H1 (cell line): ENCODE data around the gene ADAM30. TPM values are rescaled to one million over a fixed set of nuclear protein-coding genes. Genes with fewer than 3 reads are reported as not detected.

Experiments used
- CTCF ChIA-PET: fragments of 300-600 bp; sonication (Branson Sonifier 250); formaldehyde crosslinking; loops from one replicate; lab custom pipeline; 2021; ENCODE audit not compliant: partially characterized antibody; lab: Charles Lee
- POLR2A ChIA-PET: fragments of 300-600 bp; sonication (Branson Sonifier 250); formaldehyde crosslinking; loops from one replicate; lab custom pipeline; 2021; ENCODE audit warnings: inconsistent platforms; ENCODE audit not compliant: partially characterized antibody; lab: Charles Lee
- DNase-seq, 2 experiments: peaks; one replicate each; pipeline versions ENCODE4 v3.0.0 to v3.0.0-alpha.2; 2010 to 2022; ENCODE audit warnings: low spot score in 2 of 2, low read depth in 1 of 2, mixed read lengths in 1 of 2
- FAIRE-seq: peaks from 2 replicates; lab custom pipeline; 2011; peaks lifted over from hg19 to GRCh38; lab: Jason Lieb, UNC
- H2AFZ ChIP-seq: 2 replicates; pipeline ENCODE4 v1.8.1; 2012; ENCODE audit warnings: low read length, inconsistent platforms
- H2AK5ac ChIP-seq: 2 replicates; pipeline ENCODE4 v1.6.1; 2013; ENCODE audit warnings: low read depth, low read length
- H2BK120ac ChIP-seq: replicated peaks from 2 replicates; pipeline ENCODE3; 2013; ENCODE audit warnings: low read depth, low read length, inconsistent platforms
- H2BK12ac ChIP-seq: 2 replicates; pipeline ENCODE4 v1.6.1; 2013; ENCODE audit warnings: low read depth, low read length
- H2BK15ac ChIP-seq: 2 replicates; pipeline ENCODE4 v1.6.1; 2013; ENCODE audit warnings: low read length
- H2BK20ac ChIP-seq: 2 replicates; pipeline ENCODE4 v1.6.1; 2013; ENCODE audit warnings: low read length
- H2BK5ac ChIP-seq: 2 replicates; pipeline ENCODE4 v1.6.1; 2013; ENCODE audit warnings: low read depth, low read length
- H3K14ac ChIP-seq: 2 replicates; pipeline ENCODE4 v1.6.1; 2013; ENCODE audit warnings: inconsistent platforms; ENCODE audit not compliant: insufficient read length
- H3K18ac ChIP-seq: 2 replicates; pipeline ENCODE4 v1.6.1; 2013; ENCODE audit warnings: low read length; ENCODE audit errors: extremely low read depth
- H3K23ac ChIP-seq: 2 replicates; pipeline ENCODE4 v1.6.1; 2013; ENCODE audit warnings: inconsistent platforms; ENCODE audit not compliant: insufficient read length
- H3K23me2 ChIP-seq: 2 replicates; pipeline ENCODE4 v1.6.1; 2013; ENCODE audit warnings: low read depth, low read length
- H3K27ac ChIP-seq: 2 replicates; pipeline ENCODE4 v1.6.1; 2011; ENCODE audit warnings: low read depth, low read length, inconsistent platforms
- H3K27me3 ChIP-seq, 4 experiments: replicated peaks in 1 of 4; 1 replicate in 1 of 4; 2 replicates in 3 of 4; pipeline versions ENCODE4 v1.6.1 to v1.8.1; 2011 to 2013; ENCODE audit warnings: low read length in 3 of 4, mild to moderate bottlenecking in 3 of 4, inconsistent platforms in 2 of 4, mixed read lengths in 2 of 4, moderate library complexity in 1 of 4; ENCODE audit not compliant: control insufficient read depth in 3 of 4, insufficient read depth in 3 of 4; ENCODE audit errors: extremely low read depth in 1 of 4
- H3K36me3 ChIP-seq, 4 experiments: 2 replicates each; pipeline versions ENCODE4 v1.6.1 to v1.8.1; 2011 to 2013; ENCODE audit warnings: mild to moderate bottlenecking in 4 of 4, low read length in 3 of 4, moderate library complexity in 2 of 4, control low read depth in 1 of 4, inconsistent platforms in 1 of 4; ENCODE audit not compliant: insufficient read depth in 4 of 4, control insufficient read depth in 2 of 4
- H3K4ac ChIP-seq: replicated peaks from 2 replicates; pipeline ENCODE3; 2013; ENCODE audit warnings: low read length, low read depth, mixed read lengths, inconsistent platforms; ENCODE audit not compliant: insufficient read length
- H3K4me1 ChIP-seq, 4 experiments: replicated peaks in 1 of 4; 1 replicate in 1 of 4; 2 replicates in 3 of 4; pipeline versions ENCODE4 v1.6.1 to v1.8.1; 2011 to 2013; ENCODE audit warnings: low read length in 3 of 4, inconsistent platforms in 2 of 4, mixed read lengths in 1 of 4; ENCODE audit not compliant: insufficient read depth in 4 of 4, control insufficient read depth in 3 of 4
- H3K4me2 ChIP-seq, 2 experiments: 2 replicates each; pipeline versions ENCODE4 v1.6.1 to v1.8.1; 2011 to 2013; ENCODE audit warnings: low read depth in 2 of 2, low read length in 2 of 2, control low read depth in 1 of 2, inconsistent platforms in 1 of 2, mild to moderate bottlenecking in 1 of 2; ENCODE audit not compliant: insufficient read depth in 1 of 2
- H3K4me3 ChIP-seq, 4 experiments: fragments of 200-600, 300-600 bp in 1 of 4; sonication (generic), shearing (Covaris generic), sonication (Bioruptor Twin) in 1 of 4; 2 replicates each; pipeline versions ENCODE4 v1.5.1 to v1.8.1; 2011 to 2016; ENCODE audit warnings: low read length in 4 of 4, low read depth in 3 of 4, control low read depth in 2 of 4, inconsistent platforms in 2 of 4, mild to moderate bottlenecking in 2 of 4, mixed read lengths in 1 of 4, moderate library complexity in 1 of 4; ENCODE audit not compliant: insufficient read depth in 2 of 4; ENCODE audit errors: extremely low read depth in 1 of 4
- H3K56ac ChIP-seq: replicated peaks from 2 replicates; pipeline ENCODE3; 2013; ENCODE audit warnings: low read depth, mild to moderate bottlenecking, mixed read lengths, low read length, inconsistent platforms; ENCODE audit not compliant: insufficient read length
- H3K79me1 ChIP-seq: 2 replicates; pipeline ENCODE4 v1.6.1; 2013; ENCODE audit warnings: low read depth, low read length, control low read depth
- H3K79me2 ChIP-seq, 2 experiments: 2 replicates each; pipeline versions ENCODE4 v1.6.1 to v1.8.1; 2012 to 2013; ENCODE audit warnings: low read length in 2 of 2, mild to moderate bottlenecking in 2 of 2, inconsistent platforms in 1 of 2; ENCODE audit not compliant: insufficient read depth in 2 of 2, control insufficient read depth in 1 of 2
- H3K9ac ChIP-seq, 4 experiments: replicated peaks in 1 of 4; 1 replicate in 1 of 4; 2 replicates in 3 of 4; pipeline versions ENCODE4 v1.6.1 to v1.8.1; 2011 to 2013; ENCODE audit warnings: low read depth in 3 of 4, low read length in 3 of 4, control low read depth in 2 of 4, mild to moderate bottlenecking in 2 of 4, moderate library complexity in 2 of 4, inconsistent platforms in 1 of 4; ENCODE audit errors: extremely low read depth in 1 of 4
- H3K9me3 ChIP-seq, 2 experiments: 2 replicates each; pipeline versions ENCODE4 v1.6.1 to v1.8.1; 2012 to 2013; ENCODE audit warnings: mild to moderate bottlenecking in 2 of 2, moderate library complexity in 2 of 2, control low read depth in 1 of 2, inconsistent platforms in 1 of 2, low read depth in 1 of 2, low read length in 1 of 2, mixed read lengths in 1 of 2; ENCODE audit not compliant: insufficient read depth in 2 of 2
- H4K20me1 ChIP-seq, 2 experiments: replicated peaks in 1 of 2; 2 replicates each; pipeline versions ENCODE3 to v1.8.1; 2011 to 2013; ENCODE audit warnings: inconsistent platforms in 2 of 2, low read length in 2 of 2, mild to moderate bottlenecking in 1 of 2; ENCODE audit not compliant: insufficient read depth in 2 of 2, control insufficient read depth in 1 of 2
- H4K5ac ChIP-seq: 2 replicates; pipeline ENCODE4 v1.6.1; 2013; ENCODE audit warnings: low read length, low read depth, mixed read lengths, inconsistent platforms; ENCODE audit not compliant: insufficient read length
- H4K8ac ChIP-seq: 2 replicates; pipeline ENCODE4 v1.8.0; 2013; ENCODE audit warnings: mild to moderate bottlenecking, moderate library complexity, low read length, inconsistent platforms; ENCODE audit not compliant: insufficient read depth; ENCODE audit errors: extremely low read depth
- H4K91ac ChIP-seq: replicated peaks from 2 replicates; pipeline ENCODE3; 2013; ENCODE audit warnings: low read length, mixed read lengths, inconsistent platforms; ENCODE audit not compliant: insufficient read length
- ASH2L ChIP-seq: fragments of 200-600, 300-600 bp; sonication (generic); IDR thresholded peaks from one replicate; pipeline ENCODE4 v1.7.1; 2017; ENCODE audit warnings: low read length
- CBX5 ChIP-seq: fragments of 300-800, 300-1000 bp; sonication (generic); IDR thresholded peaks from 2 replicates; pipeline ENCODE4 v1.7.1; 2016; ENCODE audit warnings: antibody characterized with exemption, low read length, low read depth
- HDAC6 ChIP-seq: IDR thresholded peaks from one replicate; pipeline ENCODE4 v1.7.1; 2012; ENCODE audit warnings: low read depth, mild to moderate bottlenecking, inconsistent platforms, low read length, moderate library complexity
- MAFK ChIP-seq: IDR thresholded peaks from 2 replicates; pipeline ENCODE4 v1.6.1; 2012; ENCODE audit warnings: low read depth, mild to moderate bottlenecking, improper control_type of control experiment, low read length
- PHF8 ChIP-seq: fragments of 200-600 bp; sonication (generic); conservative IDR thresholded peaks from 2 replicates; pipeline ENCODE4 v1.7.1; 2012; ENCODE audit warnings: low read depth, mild to moderate bottlenecking, inconsistent platforms, low read length, moderate library complexity
- SUZ12 ChIP-seq: fragments of 200-600 bp; sonication (generic); IDR thresholded peaks from 2 replicates; pipeline ENCODE4 v1.6.1; 2012; ENCODE audit warnings: mild to moderate bottlenecking, inconsistent platforms, low read length, moderate library complexity, mixed read lengths
- USF2 ChIP-seq: IDR thresholded peaks from 2 replicates; pipeline ENCODE4 v1.6.1; 2011; ENCODE audit warnings: low read length, improper control_type of control experiment
- YY1 ChIP-seq: IDR thresholded peaks from 2 replicates; pipeline ENCODE4 v1.6.1; 2011; ENCODE audit warnings: low read depth, mild to moderate bottlenecking, low read length
- WGBS, 2 experiments: shearing (Covaris generic) in 1 of 2; methylation state at CpG; one replicate each; pipeline versions ENCODE4 v1.1.6 to v1.1.7; 2013 to 2015; ENCODE audit warnings: low lambda C conversion rate in 2 of 2, mixed read lengths in 2 of 2, inconsistent platforms in 1 of 2, low coverage in 1 of 2, missing lambda C conversion rate in 1 of 2; ENCODE audit not compliant: insufficient replicate concordance in 2 of 2, insufficient coverage in 1 of 2, insufficient read length in 1 of 2; ENCODE audit errors: extremely low coverage in 1 of 2, missing lambda C conversion rate in 1 of 2; 5-methylcytosine and 5-hydroxymethylcytosine counted together
- polyA plus RNA-seq, 7 experiments: library from polyadenylated mRNA; depleted of rRNA in 3 of 7; stranded (reverse) in 5 of 7; unstranded in 2 of 7; fragments of >200 nt in 5 of 7; fragments of 200-250 nt in 2 of 7; gene quantifications; 1 replicate in 5 of 7; 2 replicates in 1 of 7; 4 replicates in 1 of 7; pipeline versions ENCODE4 v1.2.1 to v1.2.3, GENCODE V29; 2011 to 2013; ENCODE audit warnings: missing spikeins in 2 of 7, mixed read lengths in 2 of 7
- total RNA-seq: library from RNA; stranded (reverse); fragmentation: NEBNext Ultra II Directional; extraction: Animal tissue kit (Norgen Biotek cat#: 25700); gene quantifications from 2 replicates; pipeline ENCODE4 v1.2.1, GENCODE V29; 2021

ADAM30 gene
- total and polyA plus RNA-seq, 2 of the 8 experiments (the other 6 are each of a cell fraction or from before 2014, with no cell fraction given), result not detected

- Histone ChIP-seq H3K23me2 (no peaks in the 10 kb centered on the region), H3K14ac (no peak overlapping the region), H2AFZ (no peak overlapping the region), H2BK12ac (no peak overlapping the region), H3K4me1 (peaks cover 0 to 4% (median 0%) of the 10 kb centered on the region in 4 experiments; a peak in 1 of 7 replicates), H3K4me3 (no peak overlapping the region), H4K8ac (no peak overlapping the region), H3K79me1 (no peaks in the 10 kb centered on the region), H4K5ac (no peak overlapping the region), H2BK15ac (no peak overlapping the region), H3K23ac (no peak overlapping the region), H3K79me2 (no peaks in the 10 kb centered on the region), H4K20me1 (no peaks in the 10 kb centered on the region), H2BK5ac (no peak overlapping the region), H3K4ac (no peak overlapping the region), H3K18ac (no peak overlapping the region), H3K56ac (no peak overlapping the region), H3K9me3 (no peaks in the 10 kb centered on the region), H3K9ac (no peak overlapping the region), H4K91ac (no peak overlapping the region), H3K27me3 (no peaks in the 10 kb centered on the region), H2AK5ac (no peak overlapping the region), H3K36me3 (peaks cover 5 to 14% (median 11%) of the 10 kb centered on the region in 4 experiments; a peak in 5 of 8 replicates), H3K4me2 (no peak overlapping the region), H3K27ac (no peak overlapping the region), H2BK20ac (no peak overlapping the region), H2BK120ac (no peak overlapping the region)
- WGBS, 2 experiments, result 90% methylated on average over 2 of the region's 2 CpGs; no CpG with 5 or more reads in 1 of the 2 experiments
- DNase-seq (no peak), FAIRE-seq (no peak)
- ChIA-PET POLR2A (no interaction called here), CTCF (no interaction called here)
- TF ChIP-seq MAFK, result peak; percentile 52; the same call in 1 of the 2 replicates
- TF ChIP-seq HDAC6, result no peak
- no peak for TF ChIP-seq CBX5
- no peak for TF ChIP-seq ASH2L
- TF ChIP-seq PHF8, result no peak
- no peak for TF ChIP-seq SUZ12
- TF ChIP-seq USF2, result no peak
- no peak for TF ChIP-seq YY1
Measured at GRCh38 chr1:119911775-119912174, 15.5 kb upstream of the ADAM30 start.
